GM12878 (cell line): ENCODE measurements around the gene AFTPH. TPM values are rescaled to one million over a fixed set of nuclear protein-coding genes. Genes with fewer than 3 reads are reported as not detected.

Experiments used
- ATAC-seq: fragments of 200-7000 bp; cut with Tn5 transposase; 3 replicates; pipeline ENCODE4 v1.9.1; 2020; ENCODE audit warnings: mild to moderate bottlenecking, moderate library complexity
- BruUV-seq: library from RNA; stranded (reverse); fragments of 400-500 nt; replicated peaks from 2 replicates; lab custom pipeline; 2021; lab: Mats Ljungman, UMichigan
- CTCF ChIA-PET: fragments of 300-600 bp; sonication (Branson Sonifier 250); formaldehyde crosslinking; extraction: SDS; loops from one replicate; lab custom pipeline; 2021; ENCODE audit warnings: inconsistent platforms; lab: Yijun Ruan, JAX
- POLR2A ChIA-PET: fragments of 350-600 bp; formaldehyde crosslinking; extraction: SDS; loops from one replicate; lab custom pipeline; 2021; ENCODE audit warnings: inconsistent platforms; lab: Charles Lee
- RAD21 ChIA-PET: fragments of 300-600 bp; sonication (Branson Sonifier 250); formaldehyde crosslinking; loops from one replicate; lab custom pipeline; 2023; ENCODE audit warnings: antibody characterized with exemption; ENCODE audit not compliant: unreplicated experiment; lab: Charles Lee
- SMC1A ChIA-PET: fragments of 300-600 bp; sonication (Branson Sonifier 250); formaldehyde crosslinking; loops from one replicate; lab custom pipeline; 2023; ENCODE audit not compliant: unreplicated experiment, uncharacterized antibody; lab: Charles Lee
- DNase-seq: peaks from one replicate; pipeline ENCODE4 v3.0.0-alpha.2; 2011; ENCODE audit warnings: low read depth, low spot score
- FAIRE-seq: peaks from 3 replicates; lab custom pipeline; 2011; peaks lifted over from hg19 to GRCh38; lab: Jason Lieb, UNC
- H2AFZ ChIP-seq: 2 replicates; pipeline ENCODE4 v1.6.0; 2011; ENCODE audit warnings: low read depth, low read length, control low read depth; ENCODE audit not compliant: control insufficient read depth
- H3K27ac ChIP-seq: 2 replicates; pipeline ENCODE4 v1.5.1; 2011; ENCODE audit warnings: control low read depth; ENCODE audit not compliant: control insufficient read depth, insufficient read depth
- H3K27me3 ChIP-seq, 2 experiments: replicated peaks in 1 of 2; 2 replicates each; pipeline versions ENCODE4 v1.6.0 to v1.6.1; 2011; ENCODE audit warnings: low read length in 1 of 2; ENCODE audit not compliant: control insufficient read depth in 2 of 2, insufficient read depth in 2 of 2
- H3K36me3 ChIP-seq, 2 experiments: 2 replicates each; pipeline ENCODE4 v1.5.1; 2011; ENCODE audit warnings: low read length in 1 of 2; ENCODE audit not compliant: control insufficient read depth in 2 of 2, insufficient read depth in 2 of 2
- H3K4me1 ChIP-seq: 2 replicates; pipeline ENCODE4 v1.6.1; 2011; ENCODE audit warnings: mild to moderate bottlenecking, low read length, moderate library complexity, mixed read lengths; ENCODE audit not compliant: control insufficient read depth, insufficient read depth
- H3K4me2 ChIP-seq: 2 replicates; pipeline ENCODE4 v1.6.0; 2011; ENCODE audit warnings: control low read depth; ENCODE audit not compliant: control insufficient read depth, insufficient read depth
- H3K4me3 ChIP-seq: fragments of 200-600 bp; sonication (generic); 2 replicates; pipeline ENCODE4 v1.5.1; 2016
- H3K79me2 ChIP-seq: 2 replicates; pipeline ENCODE4 v1.6.0; 2011; ENCODE audit warnings: low read length; ENCODE audit not compliant: control insufficient read depth, insufficient read depth
- H3K9ac ChIP-seq: 2 replicates; pipeline ENCODE4 v1.8.0; 2011; ENCODE audit warnings: low read length, control low read depth, mixed read lengths; ENCODE audit not compliant: control insufficient read depth, insufficient read depth
- H3K9me3 ChIP-seq: replicated peaks from 3 replicates; pipeline ENCODE4 v1.5.1; 2011; ENCODE audit warnings: mild to moderate bottlenecking, low read length; ENCODE audit not compliant: control insufficient read depth, insufficient read depth
- H4K20me1 ChIP-seq: 2 replicates; pipeline ENCODE4 v1.6.0; 2011; ENCODE audit not compliant: control insufficient read depth, insufficient read depth
- CBX5 ChIP-seq: sonication (generic); IDR thresholded peaks from 2 replicates; pipeline ENCODE4 v1.6.1; 2016; ENCODE audit warnings: low read depth, moderate library complexity, mild to moderate bottlenecking, inconsistent platforms
- DPF2 ChIP-seq: fragments of 450-650 bp; IDR thresholded peaks from 2 replicates; pipeline ENCODE4 v1.6.1; 2017; ENCODE audit warnings: mild to moderate bottlenecking
- LARP7 ChIP-seq: fragments of 450-650 bp; IDR thresholded peaks from 2 replicates; pipeline ENCODE4 v1.6.1; 2017; ENCODE audit warnings: mild to moderate bottlenecking
- NR2C1 ChIP-seq: fragments of 450-650 bp; IDR thresholded peaks from 2 replicates; pipeline ENCODE4 v1.6.1; 2017; ENCODE audit warnings: antibody characterized with exemption, mild to moderate bottlenecking, moderate library complexity
- POLR2AphosphoS5 ChIP-seq: IDR thresholded peaks from 2 replicates; pipeline ENCODE4 v1.6.1; 2011; ENCODE audit warnings: mild to moderate bottlenecking, low read length, inconsistent platforms
- RAD51 ChIP-seq: fragments of 450-650 bp; IDR thresholded peaks from 2 replicates; pipeline ENCODE4 v1.6.1; 2016; ENCODE audit warnings: moderate library complexity, mild to moderate bottlenecking, inconsistent platforms
- RFX5 ChIP-seq: IDR thresholded peaks from 2 replicates; pipeline ENCODE4 v1.6.1; 2011; ENCODE audit warnings: low read depth, low read length, improper control_type of control experiment
- ZBTB33 ChIP-seq: fragments of 450-650 bp; IDR thresholded peaks from 2 replicates; pipeline ENCODE4 v1.6.1; 2017; ENCODE audit warnings: mild to moderate bottlenecking
- WGBS: methylation state at CpG from one replicate; pipeline ENCODE4 v1.1.6; 2016; ENCODE audit warnings: low lambda C conversion rate; ENCODE audit not compliant: insufficient replicate concordance, insufficient coverage; ENCODE audit errors: missing lambda C conversion rate; 5-methylcytosine and 5-hydroxymethylcytosine counted together
- in situ Hi-C: fragments of 300-500 bp; cut with MboI; formaldehyde crosslinking; loops from 9 replicates; pipeline ENCODE4 v1.14.3; 2018; ENCODE audit warnings: mixed read lengths
- intact Hi-C: fragments of 100-400 bp; cut with micrococcal nuclease; formaldehyde crosslinking; loops from one replicate; pipeline ENCODE4 v1.14.2; 2022; ENCODE audit not compliant: unreplicated experiment
- polyA plus RNA-seq, 11 experiments: library from polyadenylated mRNA; depleted of rRNA in 4 of 11; unstranded in 6 of 11; stranded (reverse) in 5 of 11; fragments of >200 nt; fragmentation: Nextera tagmentation in 4 of 11; fragmentation: Illumina TruSeq in 1 of 11; extraction: Ambion mirVana in 4 of 11; extraction: Trizol in 1 of 11; gene quantifications; 1 replicate in 1 of 11; 2 replicates in 10 of 11; pipeline versions ENCODE4 v1.2.1 to v1.2.3, GENCODE V29; 2011 to 2016; ENCODE audit warnings: inconsistent platforms in 2 of 11, missing spikeins in 2 of 11, low read depth in 1 of 11
- total RNA-seq, 4 experiments: library from RNA; depleted of rRNA in 3 of 4; stranded (reverse); fragments of >200 nt in 3 of 4; fragmentation: Illumina TruSeq in 1 of 4; extraction: Trizol in 1 of 4; gene quantifications; 2 replicates each; pipeline versions ENCODE4 v1.2.1 to v1.2.3, GENCODE V29; 2013 to 2021
- TF ChIP-seq, protein P1 (sequence below): IDR thresholded peaks from 2 replicates; pipeline ENCODE4 v1.6.1; 2012; ENCODE audit warnings: mild to moderate bottlenecking, low read depth, low read length

The AFTPH gene
- total and polyA plus RNA-seq, 10 of the 15 experiments (the other 5 are each of a cell fraction or from before 2014, with no cell fraction given): 25.6 to 77.3 (median 39.5) TPM

GRCh38 chr2:64542071-64543007 is 18.2 kb downstream of the AFTPH start:
- Histone ChIP-seq H3K27me3 (no peaks in the 10 kb centered on the region), H2AFZ (no peak overlapping the region), H3K27ac (no peak overlapping the region), H3K4me3 (no peak overlapping the region), H3K4me1 (peaks cover 35% of the 10 kb centered on the region; the same call in 1 of the 2 replicates), H3K36me3 (0 out of 4 replicates have a peak, but pooled peaks cover 0 to 7% of the 10 kb centered on the region in 2 experiments), H3K4me2 (no peak overlapping the region), H3K9me3 (no peaks in the 10 kb centered on the region), H4K20me1 (no peaks in the 10 kb centered on the region; the same call in 1 of the 2 replicates), H3K79me2 (peaks cover 86% of the 10 kb centered on the region), H3K9ac (no peak overlapping the region)
- no TSS peak for BruUV-seq
- ChIA-PET RAD21 (interaction anchor here (1.3 to 2.0 kb wide), 3 partner anchors 16 to 19 kb away, joined by 4 to 6 read pairs (median 5); partner anchors contain the start of gene AFTPH), CTCF (interaction anchor here (0.6 to 3.9 kb wide), 5 partner anchors 12 to 211 kb away, joined by 3 to 23 read pairs (median 3); no protein-coding TSS in a partner anchor), SMC1A (interaction anchor here (0.7 to 5.8 kb wide), 8 partner anchors 9 to 457 kb away, joined by 3 to 59 read pairs (median 4); partner anchors contain the start of gene AFTPH), POLR2A (interaction anchor here (1.0 to 1.2 kb wide), 3 partner anchors 10 to 18 kb away, joined by 3 to 4 read pairs (median 3); partner anchors contain the start of gene AFTPH)
- FAIRE-seq (no peak), DNase-seq (no peak), ATAC-seq (no peak)
- TF ChIP-seq LARP7 (no peak), POLR2AphosphoS5 (no peak), RAD51 (no peak), NR2C1 (no peak), ZBTB33 (no peak), DPF2 (no peak), CBX5 (no peak), RFX5 (no peak)
- TF ChIP-seq, protein P1, sequence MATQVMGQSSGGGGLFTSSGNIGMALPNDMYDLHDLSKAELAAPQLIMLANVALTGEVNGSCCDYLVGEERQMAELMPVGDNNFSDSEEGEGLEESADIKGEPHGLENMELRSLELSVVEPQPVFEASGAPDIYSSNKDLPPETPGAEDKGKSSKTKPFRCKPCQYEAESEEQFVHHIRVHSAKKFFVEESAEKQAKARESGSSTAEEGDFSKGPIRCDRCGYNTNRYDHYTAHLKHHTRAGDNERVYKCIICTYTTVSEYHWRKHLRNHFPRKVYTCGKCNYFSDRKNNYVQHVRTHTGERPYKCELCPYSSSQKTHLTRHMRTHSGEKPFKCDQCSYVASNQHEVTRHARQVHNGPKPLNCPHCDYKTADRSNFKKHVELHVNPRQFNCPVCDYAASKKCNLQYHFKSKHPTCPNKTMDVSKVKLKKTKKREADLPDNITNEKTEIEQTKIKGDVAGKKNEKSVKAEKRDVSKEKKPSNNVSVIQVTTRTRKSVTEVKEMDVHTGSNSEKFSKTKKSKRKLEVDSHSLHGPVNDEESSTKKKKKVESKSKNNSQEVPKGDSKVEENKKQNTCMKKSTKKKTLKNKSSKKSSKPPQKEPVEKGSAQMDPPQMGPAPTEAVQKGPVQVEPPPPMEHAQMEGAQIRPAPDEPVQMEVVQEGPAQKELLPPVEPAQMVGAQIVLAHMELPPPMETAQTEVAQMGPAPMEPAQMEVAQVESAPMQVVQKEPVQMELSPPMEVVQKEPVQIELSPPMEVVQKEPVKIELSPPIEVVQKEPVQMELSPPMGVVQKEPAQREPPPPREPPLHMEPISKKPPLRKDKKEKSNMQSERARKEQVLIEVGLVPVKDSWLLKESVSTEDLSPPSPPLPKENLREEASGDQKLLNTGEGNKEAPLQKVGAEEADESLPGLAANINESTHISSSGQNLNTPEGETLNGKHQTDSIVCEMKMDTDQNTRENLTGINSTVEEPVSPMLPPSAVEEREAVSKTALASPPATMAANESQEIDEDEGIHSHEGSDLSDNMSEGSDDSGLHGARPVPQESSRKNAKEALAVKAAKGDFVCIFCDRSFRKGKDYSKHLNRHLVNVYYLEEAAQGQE: no peak
- in situ Hi-C loops (no loop called here), intact Hi-C loops (no loop called here)
- WGBS: 72% methylated on average over 5 of the region's 5 CpGs
